Loucy (cell line): ENCODE data around the gene MAGEB3.
"Not testable (repeated sequence)": the region's sequence is repeated elsewhere in the genome, so short reads cannot be mapped to it uniquely, and the experiment has no call there.

ENCODE experiments used
- H2AFZ ChIP-seq: fragments of 200-600 bp; sonication (generic); 2 replicates; pipeline ENCODE4 v1.6.0; 2016; ENCODE audit warnings: antibody characterized with exemption, mild to moderate bottlenecking, low read length, moderate library complexity
- H3F3A ChIP-seq: fragments of 200-600 bp; 2 replicates; pipeline ENCODE4 v1.6.0; 2016; ENCODE audit warnings: antibody characterized with exemption, low read depth, mild to moderate bottlenecking
- H3K27me3 ChIP-seq: fragments of 200-600 bp; sonication (generic); 2 replicates; pipeline ENCODE4 v1.6.1; 2014; ENCODE audit warnings: low read length, mild to moderate bottlenecking; ENCODE audit not compliant: insufficient read depth, poor library complexity, severe bottlenecking
- H3K36me3 ChIP-seq: fragments of 200-600 bp; sonication (generic); 2 replicates; pipeline ENCODE4 v1.6.1; 2016; ENCODE audit warnings: low read length; ENCODE audit not compliant: insufficient read depth
- H3K4me1 ChIP-seq: fragments of 200-600 bp; sonication (generic); 2 replicates; pipeline ENCODE4 v1.5.1; 2014; ENCODE audit warnings: low read length, mild to moderate bottlenecking; ENCODE audit not compliant: insufficient read depth, poor library complexity, severe bottlenecking
- H3K4me2 ChIP-seq: fragments of 200-600 bp; sonication (generic); 2 replicates; pipeline ENCODE4 v1.6.0; 2014; ENCODE audit warnings: antibody characterized with exemption, low read length, low read depth, mild to moderate bottlenecking; ENCODE audit not compliant: poor library complexity, severe bottlenecking
- H3K4me3 ChIP-seq: fragments of 200-600 bp; sonication (generic); 2 replicates; pipeline ENCODE4 v1.5.1; 2014; ENCODE audit warnings: low read length, mild to moderate bottlenecking, mixed read lengths; ENCODE audit not compliant: poor library complexity, severe bottlenecking
- H3K79me2 ChIP-seq: fragments of 200-600 bp; sonication (generic); 2 replicates; pipeline ENCODE4 v1.6.1; 2014; ENCODE audit warnings: low read length; ENCODE audit not compliant: insufficient read depth
- H3K9ac ChIP-seq: fragments of 200-600 bp; sonication (generic); 2 replicates; pipeline ENCODE4 v1.6.0; 2014; ENCODE audit warnings: mild to moderate bottlenecking, low read depth, low read length, moderate library complexity; ENCODE audit not compliant: poor library complexity, severe bottlenecking
- H3K9me2 ChIP-seq: fragments of 200-600 bp; sonication (generic); replicated peaks from 2 replicates; pipeline ENCODE4 v1.6.1; 2016; ENCODE audit warnings: low read depth, low read length, mixed read lengths
- H3K9me3 ChIP-seq: fragments of 200-600 bp; sonication (generic); 2 replicates; pipeline ENCODE4 v1.6.1; 2014; ENCODE audit warnings: mild to moderate bottlenecking, antibody characterized with exemption, low read length, low read depth; ENCODE audit not compliant: insufficient read depth
- H4K20me1 ChIP-seq: fragments of 200-600 bp; sonication (generic); 2 replicates; pipeline ENCODE4 v1.6.0; 2014; ENCODE audit warnings: antibody characterized with exemption, low read length, mild to moderate bottlenecking; ENCODE audit not compliant: insufficient read depth, poor library complexity, severe bottlenecking
- CTCF ChIP-seq: fragments of 200-600 bp; sonication (generic); conservative IDR thresholded peaks from 2 replicates; pipeline ENCODE4 v1.5.1; 2014; ENCODE audit warnings: mild to moderate bottlenecking, antibody characterized with exemption, low read length
- EZH2phosphoT487 ChIP-seq: fragments of 200-600 bp; IDR thresholded peaks from 2 replicates; pipeline ENCODE4 v1.6.1; 2018; ENCODE audit warnings: antibody characterized with exemption, mild to moderate bottlenecking, moderate library complexity, borderline replicate concordance

MAGEB3 gene

DNA sequence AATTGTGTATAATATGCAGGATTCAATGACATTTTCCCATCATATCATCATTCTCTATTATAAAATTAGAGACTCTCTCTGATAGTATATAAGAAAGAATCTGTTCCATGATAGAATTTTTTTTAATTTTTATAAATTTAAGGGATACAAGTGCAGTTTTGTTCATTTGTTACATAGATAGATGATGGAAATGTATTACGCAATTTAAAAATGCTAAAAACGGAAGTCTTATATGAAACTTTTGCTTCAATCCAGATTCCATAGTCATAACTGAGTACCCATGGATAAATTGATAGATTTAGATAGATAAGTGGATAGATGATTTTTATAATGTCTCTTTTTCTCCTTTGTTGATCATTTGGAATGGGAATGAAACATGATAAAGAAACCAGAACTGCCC lies 40.0 kb upstream of the MAGEB3 start:
- Histone ChIP-seq H3K9ac (no peak overlapping the region), H3K36me3 (no peaks in the 10 kb centered on the region), H3K27me3 (no peaks in the 10 kb centered on the region), H4K20me1 (no peaks in the 10 kb centered on the region), H3K79me2 (no peaks in the 10 kb centered on the region), H3K4me3 (no peak overlapping the region), H3K9me2 (no peaks in the 10 kb centered on the region), H2AFZ (no peak overlapping the region), H3K4me1 (no peaks in the 10 kb centered on the region), H3F3A (no peaks in the 10 kb centered on the region), H3K4me2 (no peak overlapping the region), H3K9me3 (no peaks in the 10 kb centered on the region)
- TF ChIP-seq EZH2phosphoT487 (no peak), CTCF (no peak)

GRCh38 chrX:30193910-30194309 lies 36.5 kb upstream of the MAGEB3 start:
- H3K9me2 ChIP-seq, H2AFZ ChIP-seq, H3F3A ChIP-seq, H3K9me3 ChIP-seq, H3K27me3 ChIP-seq, H3K4me1 ChIP-seq, H3K4me3 ChIP-seq, H3K36me3 ChIP-seq, H3K4me2 ChIP-seq, H3K9ac ChIP-seq, H4K20me1 ChIP-seq, H3K79me2 ChIP-seq: not testable (repeated sequence)

DNA sequence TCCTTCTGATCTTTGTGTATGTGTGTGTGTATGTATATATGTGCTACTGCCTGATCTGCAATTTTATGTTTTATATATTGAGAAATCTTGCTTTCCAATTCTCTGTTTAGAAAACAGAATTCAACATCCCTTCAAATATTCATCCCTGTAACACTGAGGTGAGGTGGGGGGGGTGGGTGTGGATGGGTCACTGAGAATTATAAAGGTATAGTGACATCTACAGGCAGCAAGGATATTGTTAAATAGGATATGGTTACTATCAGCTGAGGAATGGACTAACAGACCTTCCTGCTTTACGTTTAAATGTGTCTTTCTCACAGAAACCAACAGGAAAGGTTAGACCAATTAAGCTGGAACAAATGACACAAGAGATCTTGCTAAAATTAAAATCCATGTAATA lies 34.1 kb upstream of the MAGEB3 start:
- Histone ChIP-seq H3K4me1 (no peaks in the 10 kb centered on the region), H3K4me3 (no peak overlapping the region), H3K27me3 (no peaks in the 10 kb centered on the region), H4K20me1 (no peaks in the 10 kb centered on the region), H3K9ac (no peak overlapping the region), H3F3A (no peaks in the 10 kb centered on the region), H3K4me2 (peak overlapping the region; percentile 27), H3K9me2 (no peaks in the 10 kb centered on the region), H2AFZ (peak overlapping the region; percentile 73; the same call in 1 of the 2 replicates), H3K9me3 (no peaks in the 10 kb centered on the region), H3K36me3 (no peaks in the 10 kb centered on the region), H3K79me2 (no peaks in the 10 kb centered on the region)
- TF ChIP-seq CTCF (peak; percentile 61), EZH2phosphoT487 (no peak)

- TF ChIP-seq CTCF = no peak
- no peak for TF ChIP-seq EZH2phosphoT487
- H3K79me2 ChIP-seq = no peaks in the 10 kb centered on the region
- no peak overlapping the region for H3K4me3 ChIP-seq
- H3K4me2 ChIP-seq = no peak overlapping the region
- no peaks in the 10 kb centered on the region for H4K20me1 ChIP-seq
- no peaks in the 10 kb centered on the region for H3K27me3 ChIP-seq
- no peaks in the 10 kb centered on the region for H3F3A ChIP-seq
- H3K4me1 ChIP-seq = peaks cover 7% of the 10 kb centered on the region
- H3K9me2 ChIP-seq = no peaks in the 10 kb centered on the region
- no peak overlapping the region for H2AFZ ChIP-seq
- no peaks in the 10 kb centered on the region for H3K36me3 ChIP-seq
- no peak overlapping the region for H3K9ac ChIP-seq
- no peaks in the 10 kb centered on the region for H3K9me3 ChIP-seq
Observed at GRCh38 chrX:30212172-30212571, 18.3 kb upstream of the MAGEB3 start.
